ENCODE measurements around the gene ZNF219. TPM values are rescaled to one million over a fixed set of nuclear protein-coding genes. Genes with fewer than 3 reads are reported as not detected.

ZNF219 gene
- total RNA-seq, 1 experiment from 2014 or later, result 19.9 TPM

GRCh38 chr14:21070083-21070609 lies 28.3 kb downstream of the ZNF219 start, which contains the start of gene ARHGEF40:
ARHGEF40 (plus strand) TSS chr14:21070304; CDS start chr14:21070397, 93 bp downstream.
- ATAC-seq (peak; percentile 79), DNase-seq (ENCODE audit: low read depth, low spot score) (no peak)
- CTCF ChIA-PET, result interaction anchor here (1.9 to 2.4 kb wide), 3 partner anchors 22 to 56 kb away, joined by 8 to 10 read pairs (median 10); no protein-coding TSS in a partner anchor
- H3K4me1 ChIP-seq (ENCODE audit: control insufficient read depth, insufficient read depth, low read length), result peaks cover 7% of the 10 kb centered on the region
- peak within 1 kb of the TSS; percentile 63 for H3K27ac ChIP-seq (ENCODE audit: low read length)
- no peaks in the 10 kb centered on the region for H3K36me3 ChIP-seq (ENCODE audit: control insufficient read depth, insufficient read depth, low read length)
- H3K27me3 ChIP-seq (ENCODE audit: control insufficient read depth, insufficient read depth, low read length), result 0 out of 2 replicates have a peak, but pooled peaks cover 2% of the 10 kb centered on the region
- no peaks in the 10 kb centered on the region for H3K9me3 ChIP-seq (ENCODE audit: control insufficient read depth, insufficient read depth, low read depth, low read length)
- intact Hi-C loops (cut with micrococcal nuclease; ENCODE audit: unreplicated experiment), result no loop called here
- TF ChIP-seq SIN3A (IDR thresholded peaks at IDR 0.05; ENCODE audit: borderline replicate concordance, insufficient read depth, low read depth, low read length), result no peak
- no peak for TF ChIP-seq REST (IDR thresholded peaks at IDR 0.05; ENCODE audit: insufficient read depth in 1 of 2, low read depth in 2 of 2, low read length in 1 of 2)
- TF ChIP-seq POLR2AphosphoS5 (IDR thresholded peaks at IDR 0.05; ENCODE audit: low read depth, low read length), result no peak
- TF ChIP-seq CTCF (IDR thresholded peaks at IDR 0.05), result no peak
- no peak for TF ChIP-seq TCF7L2 (IDR thresholded peaks at IDR 0.05; ENCODE audit: low read depth, low read length)
- in situ Hi-C loops (cut with HindIII; ENCODE audit: low pct_unique_long_range_greater_than_20kb, low sequenced_read_pairs), result no loop called here
- POLR2A ChIA-PET, result no interaction called here
- H3K4me3 ChIP-seq (ENCODE audit: low read depth in 2 of 2, low read length in 2 of 2), result peak within 1 kb of the TSS; percentile 54 to 65
- no TSS peak for BruUV-seq (replicated peaks)

- DNase-seq (ENCODE audit: low read depth, low spot score) (no peak), ATAC-seq (peak; percentile 17)
- ChIA-PET POLR2A (no interaction called here), CTCF (interaction anchor here (1.5 to 2.4 kb wide), 2 partner anchors 23 to 35 kb away, joined by 10 read pairs; no protein-coding TSS in a partner anchor)
- no peak for TF ChIP-seq SIN3A (IDR thresholded peaks at IDR 0.05; ENCODE audit: borderline replicate concordance, insufficient read depth, low read depth, low read length)
- H3K27me3 ChIP-seq (ENCODE audit: control insufficient read depth, insufficient read depth, low read length), result 0 out of 2 replicates have a peak, but pooled peaks cover 2% of the 10 kb centered on the region
- in situ Hi-C loops (cut with HindIII; ENCODE audit: low pct_unique_long_range_greater_than_20kb, low sequenced_read_pairs), result no loop called here
- peak overlapping the region; percentile 54 to 62 for H3K4me3 ChIP-seq (ENCODE audit: low read depth in 2 of 2, low read length in 2 of 2)
- H3K9me3 ChIP-seq (ENCODE audit: control insufficient read depth, insufficient read depth, low read depth, low read length), result no peaks in the 10 kb centered on the region
- intact Hi-C loops (cut with micrococcal nuclease; ENCODE audit: unreplicated experiment), result loop anchor here (5.0 kb wide), 1 partner anchor 38 kb away; no protein-coding TSS in a partner anchor
- H3K36me3 ChIP-seq (ENCODE audit: control insufficient read depth, insufficient read depth, low read length), result no peaks in the 10 kb centered on the region
- peaks cover 7% of the 10 kb centered on the region for H3K4me1 ChIP-seq (ENCODE audit: control insufficient read depth, insufficient read depth, low read length)
- no TSS peak for BruUV-seq (replicated peaks)
- H3K27ac ChIP-seq (ENCODE audit: low read length), result peak overlapping the region; percentile 61
Measured at GRCh38 chr14:21069388-21070082, 28.9 kb downstream of the ZNF219 start.

Data from Panc1 (cell line).